ENCODE results near the gene PTPN2. TPM values are rescaled to one million over a fixed set of nuclear protein-coding genes. Genes with fewer than 3 reads are reported as not detected.

PTPN2 gene
- total RNA-seq, 1 donor from 2014 or later = 47.9 TPM

DNA sequence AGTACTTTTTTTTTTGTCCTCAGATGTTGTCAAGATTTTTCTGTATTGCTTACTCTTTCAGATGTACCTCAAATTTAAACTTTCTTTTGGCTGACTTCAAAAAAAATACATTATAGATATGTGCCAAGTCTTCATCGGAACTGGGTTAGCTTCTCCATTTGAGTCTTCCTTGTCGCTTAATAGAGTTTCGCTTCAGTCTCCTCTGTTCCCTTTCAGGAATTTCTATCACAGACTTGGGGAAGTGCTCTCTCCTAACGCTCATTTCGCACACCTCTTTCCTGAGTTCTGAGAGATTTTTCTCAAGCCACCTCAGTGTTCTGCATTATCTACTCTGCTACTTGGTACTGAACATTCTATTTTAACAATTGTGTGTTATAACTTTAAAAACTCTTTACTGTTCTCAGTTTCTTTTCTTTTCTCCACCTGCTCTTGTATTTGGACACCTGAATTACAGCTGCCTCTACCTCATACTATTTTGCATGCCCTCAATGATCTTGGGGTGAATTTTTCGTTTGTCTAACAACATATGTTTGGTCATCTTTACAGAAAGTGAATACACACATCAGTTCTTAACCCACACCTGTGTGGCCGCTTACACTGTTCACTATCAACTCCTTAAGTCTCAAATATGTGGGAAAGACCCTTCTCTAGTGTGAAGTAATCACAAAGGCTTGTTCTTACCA, 16.5 kb downstream of the PTPN2 start:
- H3K36me3 ChIP-seq (ENCODE audit: control insufficient read depth, insufficient read depth, low read length) = no peaks in the 10 kb centered on the region
- DNase-seq (ENCODE audit: low read depth) (no peak), FAIRE-seq (no peak)
- TF ChIP-seq, protein P1, sequence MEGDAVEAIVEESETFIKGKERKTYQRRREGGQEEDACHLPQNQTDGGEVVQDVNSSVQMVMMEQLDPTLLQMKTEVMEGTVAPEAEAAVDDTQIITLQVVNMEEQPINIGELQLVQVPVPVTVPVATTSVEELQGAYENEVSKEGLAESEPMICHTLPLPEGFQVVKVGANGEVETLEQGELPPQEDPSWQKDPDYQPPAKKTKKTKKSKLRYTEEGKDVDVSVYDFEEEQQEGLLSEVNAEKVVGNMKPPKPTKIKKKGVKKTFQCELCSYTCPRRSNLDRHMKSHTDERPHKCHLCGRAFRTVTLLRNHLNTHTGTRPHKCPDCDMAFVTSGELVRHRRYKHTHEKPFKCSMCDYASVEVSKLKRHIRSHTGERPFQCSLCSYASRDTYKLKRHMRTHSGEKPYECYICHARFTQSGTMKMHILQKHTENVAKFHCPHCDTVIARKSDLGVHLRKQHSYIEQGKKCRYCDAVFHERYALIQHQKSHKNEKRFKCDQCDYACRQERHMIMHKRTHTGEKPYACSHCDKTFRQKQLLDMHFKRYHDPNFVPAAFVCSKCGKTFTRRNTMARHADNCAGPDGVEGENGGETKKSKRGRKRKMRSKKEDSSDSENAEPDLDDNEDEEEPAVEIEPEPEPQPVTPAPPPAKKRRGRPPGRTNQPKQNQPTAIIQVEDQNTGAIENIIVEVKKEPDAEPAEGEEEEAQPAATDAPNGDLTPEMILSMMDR (IDR thresholded peaks at IDR 0.05; ENCODE audit: insufficient read depth, low read length, severe bottlenecking) = no peak
- no peak overlapping the region for H3K4me3 ChIP-seq (ENCODE audit: low read depth, low read length)
- no peaks in the 10 kb centered on the region for H3K27me3 ChIP-seq (ENCODE audit: control insufficient read depth, insufficient read depth, low read length)

DNA sequence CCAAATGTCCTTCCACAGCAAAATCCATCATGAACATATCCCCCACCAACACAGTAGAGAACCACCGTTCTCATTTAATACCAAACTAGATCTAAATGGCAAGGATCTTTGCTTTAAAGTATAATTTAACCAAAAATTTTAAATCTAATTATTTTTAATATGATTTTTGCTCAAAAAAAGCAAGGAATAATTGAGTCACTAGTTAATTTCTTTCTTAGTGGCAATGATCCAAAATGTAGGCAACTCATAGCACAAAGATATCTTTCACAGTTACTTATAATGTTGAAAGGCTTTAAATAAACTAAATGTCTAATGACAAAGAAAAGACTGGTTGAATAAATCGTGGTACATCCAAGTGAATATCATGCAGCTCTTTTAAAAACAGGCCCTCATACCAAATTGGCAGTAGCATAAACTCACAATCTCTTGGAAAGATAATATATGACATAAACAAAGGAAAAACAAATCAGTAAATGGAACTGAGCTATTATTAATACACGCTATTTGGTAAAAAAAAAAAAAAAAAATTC, 20.3 kb downstream of the PTPN2 start:
- no peak for DNase-seq (ENCODE audit: low read depth)
- no peak for FAIRE-seq
- Histone ChIP-seq H3K4me3 (ENCODE audit: low read depth, low read length) (no peak overlapping the region), H3K27me3 (ENCODE audit: control insufficient read depth, insufficient read depth, low read length) (no peaks in the 10 kb centered on the region), H3K36me3 (ENCODE audit: control insufficient read depth, insufficient read depth, low read length) (peaks cover 1% of the 10 kb centered on the region)
- TF ChIP-seq, protein P1 (IDR thresholded peaks at IDR 0.05; ENCODE audit: insufficient read depth, low read length, severe bottlenecking) = no peak

DNA sequence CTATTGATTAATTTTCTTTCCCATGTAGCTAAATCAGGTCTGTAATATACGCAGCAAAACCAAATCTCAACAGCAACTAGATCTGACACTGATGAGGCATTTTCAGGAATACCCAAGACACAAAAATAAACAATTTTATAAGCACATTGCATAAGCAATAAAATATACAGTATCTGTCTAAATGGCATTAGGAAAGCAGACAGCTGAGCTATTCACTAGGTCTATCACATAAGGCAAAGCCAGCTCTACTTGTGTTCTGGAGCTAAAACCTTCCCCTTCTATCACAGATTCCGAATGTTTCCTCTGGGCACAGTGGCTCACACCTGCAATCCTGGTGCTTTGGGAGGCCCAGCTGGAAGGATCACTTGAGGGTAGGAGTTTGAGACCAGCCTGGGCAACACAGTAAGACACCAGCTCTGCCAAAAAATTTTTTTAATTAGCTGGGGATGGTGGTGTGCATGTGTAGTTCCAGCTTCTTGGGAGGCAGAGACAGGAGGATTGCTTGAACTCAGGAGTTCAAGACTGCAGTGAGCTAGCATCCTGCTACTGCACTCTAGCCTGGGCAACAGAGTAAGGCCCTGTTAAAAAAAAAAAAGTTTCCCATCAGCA, 21.1 kb downstream of the PTPN2 start:
- no peak for DNase-seq (ENCODE audit: low read depth)
- H3K36me3 ChIP-seq (ENCODE audit: control insufficient read depth, insufficient read depth, low read length) = peaks cover 1% of the 10 kb centered on the region
- H3K4me3 ChIP-seq (ENCODE audit: low read depth, low read length) = no peak overlapping the region
- no peaks in the 10 kb centered on the region for H3K27me3 ChIP-seq (ENCODE audit: control insufficient read depth, insufficient read depth, low read length)
- no peak for FAIRE-seq
- TF ChIP-seq, protein P1 (IDR thresholded peaks at IDR 0.05; ENCODE audit: insufficient read depth, low read length, severe bottlenecking) = no peak

DNA sequence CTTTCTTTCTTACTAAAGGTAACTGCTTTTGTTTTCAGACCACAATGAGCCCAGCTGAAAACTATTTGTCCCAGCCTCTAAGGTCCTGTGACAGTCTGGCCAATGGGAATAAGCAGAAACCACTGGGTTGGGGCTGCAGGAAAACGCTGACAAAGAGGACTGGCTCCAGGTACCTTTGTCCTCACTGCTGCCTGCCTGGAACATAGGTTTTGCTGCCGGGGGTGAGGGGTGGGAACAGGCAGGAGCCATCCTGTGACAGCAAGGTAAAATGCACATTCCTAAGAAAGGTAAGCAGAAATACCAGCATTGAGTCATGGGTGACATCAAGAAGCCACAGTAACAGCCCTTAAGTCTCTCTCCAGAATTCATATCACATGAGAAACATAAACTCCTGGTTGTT, 21.6 kb downstream of the PTPN2 start:
- H3K27me3 ChIP-seq (ENCODE audit: control insufficient read depth, insufficient read depth, low read length) = no peaks in the 10 kb centered on the region
- TF ChIP-seq, protein P1 (IDR thresholded peaks at IDR 0.05; ENCODE audit: insufficient read depth, low read length, severe bottlenecking) = no peak

DNA sequence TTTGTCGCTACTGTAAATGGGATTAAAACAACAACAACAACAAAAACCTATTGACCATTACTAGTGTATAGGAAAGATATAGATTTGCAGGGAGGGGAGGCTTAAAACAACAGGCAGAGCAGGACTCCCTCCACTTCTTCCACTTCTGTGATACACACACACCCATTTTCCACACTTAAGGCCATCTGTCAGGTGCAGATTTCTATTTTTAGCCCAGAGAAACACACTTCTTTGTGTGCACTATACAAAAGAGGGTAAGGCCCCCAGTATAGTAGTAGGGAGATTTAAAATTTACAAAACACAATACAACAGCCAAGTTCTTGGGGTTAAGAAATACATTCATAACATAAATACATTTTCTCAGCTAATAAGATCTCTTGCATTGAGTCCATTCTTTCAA, 22.4 kb downstream of the PTPN2 start:
- FAIRE-seq = no peak
- Histone ChIP-seq H3K36me3 (ENCODE audit: control insufficient read depth, insufficient read depth, low read length) (peaks cover 4% of the 10 kb centered on the region), H3K27me3 (ENCODE audit: control insufficient read depth, insufficient read depth, low read length) (no peaks in the 10 kb centered on the region), H3K4me3 (ENCODE audit: low read depth, low read length) (no peak overlapping the region)
- TF ChIP-seq, protein P1 (IDR thresholded peaks at IDR 0.05; ENCODE audit: insufficient read depth, low read length, severe bottlenecking) = no peak
- DNase-seq (ENCODE audit: low read depth) = no peak

More for the DNA sequence above, 21.6 kb downstream of the PTPN2 start:
- DNase-seq (ENCODE audit: low read depth) = peak; percentile 77
- no peak for FAIRE-seq
- H3K36me3 ChIP-seq (ENCODE audit: control insufficient read depth, insufficient read depth, low read length) = peaks cover 2% of the 10 kb centered on the region
- H3K4me3 ChIP-seq (ENCODE audit: low read depth, low read length) = no peak overlapping the region

All from bronchial epithelial cell (primary cell).